Astrocyte (in vitro differentiated cells and primary cell): ENCODE data around the gene LYSMD4. TPM values are rescaled to one million over a fixed set of nuclear protein-coding genes. Genes with fewer than 3 reads are reported as not detected.

Experiments
- DNase-seq: peaks from one replicate; pipeline ENCODE4 v3.0.0-alpha.2; 2010; ENCODE audit warnings: low read depth
- FAIRE-seq: peaks from 2 replicates; lab custom pipeline; 2011; peaks lifted over from hg19 to GRCh38; lab: Jason Lieb, UNC
- H2AFZ ChIP-seq: 2 replicates; pipeline ENCODE4 v1.6.0; 2012; ENCODE audit warnings: low read depth, low read length, inconsistent platforms
- H3K27ac ChIP-seq: 2 replicates; pipeline ENCODE4 v1.5.1; 2011; ENCODE audit warnings: low read depth, low read length, inconsistent platforms
- H3K27me3 ChIP-seq: 2 replicates; pipeline ENCODE4 v1.6.0; 2011; ENCODE audit warnings: low read length, inconsistent platforms; ENCODE audit not compliant: insufficient read depth
- H3K36me3 ChIP-seq: 2 replicates; pipeline ENCODE4 v1.5.1; 2011; ENCODE audit warnings: low read length, inconsistent platforms; ENCODE audit not compliant: insufficient read depth
- H3K4me1 ChIP-seq: 2 replicates; pipeline ENCODE4 v1.5.1; 2011; ENCODE audit warnings: low read length, inconsistent platforms; ENCODE audit not compliant: insufficient read depth
- H3K4me2 ChIP-seq: 2 replicates; pipeline ENCODE4 v1.6.0; 2012; ENCODE audit warnings: low read length, inconsistent platforms
- H3K4me3 ChIP-seq: 2 replicates; pipeline ENCODE4 v1.5.1; 2011; ENCODE audit warnings: low read depth, mild to moderate bottlenecking, low read length, inconsistent platforms; ENCODE audit not compliant: insufficient read depth
- H3K79me2 ChIP-seq: 2 replicates; pipeline ENCODE4 v1.6.0; 2012; ENCODE audit warnings: mild to moderate bottlenecking, low read length, inconsistent platforms; ENCODE audit not compliant: insufficient read depth
- H3K9ac ChIP-seq: 2 replicates; pipeline ENCODE4 v1.6.0; 2012; ENCODE audit warnings: mild to moderate bottlenecking, low read length, inconsistent platforms
- H3K9me3 ChIP-seq: 2 replicates; pipeline ENCODE4 v1.5.1; 2012; ENCODE audit warnings: low read depth, mild to moderate bottlenecking, low read length, inconsistent platforms; ENCODE audit not compliant: insufficient read depth
- H4K20me1 ChIP-seq: 2 replicates; pipeline ENCODE4 v1.6.0; 2012; ENCODE audit warnings: low read length, inconsistent platforms; ENCODE audit not compliant: insufficient read depth
- H3K27ac Mint-ChIP-seq: one replicate; pipeline ENCODE4 v1.8.0; 2021; ENCODE audit warnings: mild to moderate bottlenecking, mixed read lengths; ENCODE audit not compliant: unreplicated experiment
- H3K27me3 Mint-ChIP-seq: one replicate; pipeline ENCODE4 v1.8.0; 2021; ENCODE audit warnings: low read depth, mixed read lengths; ENCODE audit not compliant: unreplicated experiment
- H3K36me3 Mint-ChIP-seq: one replicate; pipeline ENCODE4 v1.8.0; 2021; ENCODE audit warnings: low read depth, mixed read lengths; ENCODE audit not compliant: unreplicated experiment
- H3K4me1 Mint-ChIP-seq: one replicate; pipeline ENCODE4 v1.8.0; 2021; ENCODE audit warnings: low read depth, mixed read lengths; ENCODE audit not compliant: unreplicated experiment
- H3K4me3 Mint-ChIP-seq: one replicate; pipeline ENCODE4 v1.8.0; 2021; ENCODE audit warnings: mild to moderate bottlenecking, moderate library complexity, mixed read lengths; ENCODE audit not compliant: unreplicated experiment
- H3K9me3 Mint-ChIP-seq: one replicate; pipeline ENCODE4 v1.8.0; 2021; ENCODE audit warnings: mild to moderate bottlenecking, mixed read lengths; ENCODE audit not compliant: unreplicated experiment
- EZH2 ChIP-seq: IDR thresholded peaks from 2 replicates; pipeline ENCODE4 v1.6.1; 2012; ENCODE audit warnings: mild to moderate bottlenecking, low read length, inconsistent platforms; ENCODE audit not compliant: insufficient read depth
- total RNA-seq: library from RNA; stranded (reverse); gene quantifications from 2 replicates; pipeline ENCODE4 v1.2.1, GENCODE V29; 2021
- TF ChIP-seq, protein P1 (sequence below): IDR thresholded peaks from 2 replicates; pipeline ENCODE4 v1.5.1; 2011; ENCODE audit warnings: low read depth, mild to moderate bottlenecking, inconsistent platforms, low read length, moderate library complexity; ENCODE audit not compliant: insufficient read depth

LYSMD4 gene
- total RNA-seq, 1 donor from 2014 or later = 5.0 TPM

DNA sequence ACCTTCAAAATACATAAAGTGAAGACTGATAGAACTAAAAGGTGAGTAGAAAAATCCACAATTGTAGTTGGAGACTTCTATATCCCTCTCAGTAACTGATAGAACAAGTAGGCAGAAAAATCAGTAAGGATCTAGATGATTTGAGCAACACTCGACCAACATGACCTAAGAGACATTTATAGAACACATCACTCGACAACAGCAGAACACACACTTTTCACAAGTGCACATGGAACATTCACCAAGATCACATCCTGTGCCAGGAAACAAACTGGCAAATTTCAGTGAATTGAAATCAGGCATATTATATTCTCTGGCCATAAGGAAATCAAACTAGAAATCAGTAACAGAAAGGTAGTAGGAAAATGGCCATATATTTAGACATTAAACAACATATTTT lies 37.1 kb downstream of the LYSMD4 start:
- Mint-ChIP-seq H3K36me3 (peaks cover 15% of the 10 kb centered on the region), H3K4me1 (no peaks in the 10 kb centered on the region), H3K27me3 (no peaks in the 10 kb centered on the region), H3K4me3 (no peak overlapping the region), H3K9me3 (no peaks in the 10 kb centered on the region), H3K27ac (no peak overlapping the region)
- no peak for FAIRE-seq
- DNase-seq = no peak
- Histone ChIP-seq H3K4me3 (no peak overlapping the region), H3K79me2 (no peaks in the 10 kb centered on the region), H3K36me3 (peaks cover 9% of the 10 kb centered on the region), H3K4me1 (no peaks in the 10 kb centered on the region), H2AFZ (no peak overlapping the region), H4K20me1 (no peaks in the 10 kb centered on the region), H3K27ac (no peak overlapping the region), H3K9me3 (no peaks in the 10 kb centered on the region), H3K9ac (no peak overlapping the region), H3K27me3 (no peaks in the 10 kb centered on the region), H3K4me2 (no peak overlapping the region)
- TF ChIP-seq, protein P1, sequence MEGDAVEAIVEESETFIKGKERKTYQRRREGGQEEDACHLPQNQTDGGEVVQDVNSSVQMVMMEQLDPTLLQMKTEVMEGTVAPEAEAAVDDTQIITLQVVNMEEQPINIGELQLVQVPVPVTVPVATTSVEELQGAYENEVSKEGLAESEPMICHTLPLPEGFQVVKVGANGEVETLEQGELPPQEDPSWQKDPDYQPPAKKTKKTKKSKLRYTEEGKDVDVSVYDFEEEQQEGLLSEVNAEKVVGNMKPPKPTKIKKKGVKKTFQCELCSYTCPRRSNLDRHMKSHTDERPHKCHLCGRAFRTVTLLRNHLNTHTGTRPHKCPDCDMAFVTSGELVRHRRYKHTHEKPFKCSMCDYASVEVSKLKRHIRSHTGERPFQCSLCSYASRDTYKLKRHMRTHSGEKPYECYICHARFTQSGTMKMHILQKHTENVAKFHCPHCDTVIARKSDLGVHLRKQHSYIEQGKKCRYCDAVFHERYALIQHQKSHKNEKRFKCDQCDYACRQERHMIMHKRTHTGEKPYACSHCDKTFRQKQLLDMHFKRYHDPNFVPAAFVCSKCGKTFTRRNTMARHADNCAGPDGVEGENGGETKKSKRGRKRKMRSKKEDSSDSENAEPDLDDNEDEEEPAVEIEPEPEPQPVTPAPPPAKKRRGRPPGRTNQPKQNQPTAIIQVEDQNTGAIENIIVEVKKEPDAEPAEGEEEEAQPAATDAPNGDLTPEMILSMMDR = no peak
- TF ChIP-seq EZH2 = no peak

DNA sequence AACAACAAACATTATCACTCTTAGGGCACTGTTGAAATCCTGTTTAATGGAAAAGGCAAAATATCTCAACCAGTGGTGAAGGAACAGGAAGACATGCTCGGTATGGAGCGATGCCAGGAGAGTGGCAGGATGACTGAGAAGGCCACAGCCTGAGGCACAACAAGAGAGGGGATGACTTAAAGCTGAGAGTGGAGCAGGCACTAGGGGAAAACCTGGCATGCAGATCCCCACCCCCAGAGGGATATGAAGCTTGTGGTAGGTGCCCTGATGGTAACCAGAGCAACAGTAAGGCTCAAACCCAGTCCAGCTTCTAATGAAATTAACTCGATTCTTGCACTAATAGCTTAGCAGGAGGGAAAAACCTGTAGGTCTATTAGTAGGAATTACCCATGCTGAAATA lies 40.4 kb downstream of the LYSMD4 start:
- no peak overlapping the region for H3K27ac ChIP-seq
- Mint-ChIP-seq H3K9me3 (peaks cover 2% of the 10 kb centered on the region), H3K27ac (no peak overlapping the region), H3K27me3 (no peaks in the 10 kb centered on the region), H3K4me1 (no peaks in the 10 kb centered on the region), H3K36me3 (peaks cover 25% of the 10 kb centered on the region), H3K4me3 (no peak overlapping the region)
- no peak for DNase-seq
- TF ChIP-seq, protein P1 = no peak
- TF ChIP-seq EZH2 = no peak
- no peak overlapping the region for H3K4me3 ChIP-seq
- H3K9ac ChIP-seq = no peak overlapping the region
- H3K9me3 ChIP-seq = no peaks in the 10 kb centered on the region
- no peak for FAIRE-seq
- H3K4me2 ChIP-seq = no peak overlapping the region
- H2AFZ ChIP-seq = no peak overlapping the region
- no peaks in the 10 kb centered on the region for H4K20me1 ChIP-seq
- H3K4me1 ChIP-seq = no peaks in the 10 kb centered on the region
- peaks cover 20% of the 10 kb centered on the region for H3K36me3 ChIP-seq
- H3K27me3 ChIP-seq = no peaks in the 10 kb centered on the region
- H3K79me2 ChIP-seq = no peaks in the 10 kb centered on the region

DNA sequence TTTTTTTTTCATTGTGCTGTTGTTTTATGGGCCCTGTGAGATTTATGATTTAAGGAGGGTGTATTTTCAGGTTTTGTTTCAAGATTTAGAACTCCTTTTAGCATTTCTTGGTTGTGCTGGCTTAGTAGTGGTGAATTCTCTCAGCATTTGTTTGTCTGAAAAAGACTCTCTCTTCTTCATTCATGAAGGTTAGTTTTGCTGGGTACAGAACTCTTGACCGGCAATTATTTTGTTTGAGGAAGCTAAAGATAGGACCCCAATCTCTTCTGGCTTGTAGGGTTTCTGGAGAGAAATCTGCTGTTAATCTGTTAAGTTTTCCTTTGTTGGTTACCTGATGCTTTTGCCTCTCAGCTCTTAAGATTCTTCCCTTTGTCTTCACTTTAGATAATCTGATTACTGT lies 46.9 kb downstream of the LYSMD4 start:
- DNase-seq (no peak), FAIRE-seq (no peak)
- TF ChIP-seq EZH2 = no peak
- TF ChIP-seq, protein P1 = no peak
- Histone ChIP-seq H3K36me3 (peaks cover 11% of the 10 kb centered on the region), H3K79me2 (peaks cover 9% of the 10 kb centered on the region), H3K4me3 (no peak overlapping the region), H2AFZ (no peak overlapping the region), H3K9ac (no peak overlapping the region), H3K4me2 (no peak overlapping the region), H3K4me1 (peaks cover 13% of the 10 kb centered on the region), H4K20me1 (no peaks in the 10 kb centered on the region), H3K9me3 (no peaks in the 10 kb centered on the region), H3K27ac (no peak overlapping the region), H3K27me3 (no peaks in the 10 kb centered on the region)
- no peak overlapping the region for H3K4me3 Mint-ChIP-seq
- H3K27me3 Mint-ChIP-seq = no peaks in the 10 kb centered on the region
- peaks cover 17% of the 10 kb centered on the region for H3K4me1 Mint-ChIP-seq
- peaks cover 10% of the 10 kb centered on the region for H3K9me3 Mint-ChIP-seq
- H3K36me3 Mint-ChIP-seq = peaks cover 33% of the 10 kb centered on the region
- H3K27ac Mint-ChIP-seq = no peak overlapping the region
